Stimulated activated CD8-positive, alpha-beta memory T cell treated with anti-CD3 and anti-CD28 coated beads, Interleukin-15, amount 100 ng/mL, for 24 hours (primary cell): ENCODE data around the gene CCM2.

Source experiments
- DNase-seq: peaks from one replicate; pipeline ENCODE4 v3.0.0-alpha.2; 2020; ENCODE audit warnings: low read depth

CCM2 gene

GRCh38 chr7:45000093-45001032, at the start of gene CCM2:
TSS of gene CCM2 (plus strand) at chr7:45000201. CDS start at chr7:45000334, 133 bp downstream.
- no peak for DNase-seq

GRCh38 chr7:44953156-44953555, 46.8 kb upstream of the CCM2 start:
- DNase-seq = no peak

- DNase-seq = no peak
These were observed 44.3 kb upstream of the CCM2 start for GRCh38 chr7:44955733-44956132.

- no peak for DNase-seq
These were observed 43.7 kb upstream of the CCM2 start for GRCh38 chr7:44956157-44956766.

GRCh38 chr7:44958645-44959344, 41.2 kb upstream of the CCM2 start:
- no peak for DNase-seq

- DNase-seq = no peak
These were observed 40.5 kb upstream of the CCM2 start for GRCh38 chr7:44959433-44959951.

GRCh38 chr7:44960011-44960580, 39.9 kb upstream of the CCM2 start:
- no peak for DNase-seq

- DNase-seq = no peak
These were observed 38.0 kb upstream of the CCM2 start for GRCh38 chr7:44961844-44962482.

- DNase-seq = no peak
These were observed 37.3 kb upstream of the CCM2 start for GRCh38 chr7:44962483-44963251.

GRCh38 chr7:44963364-44964290, 36.4 kb upstream of the CCM2 start:
- DNase-seq = no peak

GRCh38 chr7:44964384-44964830, 35.6 kb upstream of the CCM2 start:
- DNase-seq = no peak

- no peak for DNase-seq
These were observed 35.1 kb upstream of the CCM2 start for GRCh38 chr7:44964831-44965440.

GRCh38 chr7:44965441-44965903, 34.5 kb upstream of the CCM2 start:
- DNase-seq = no peak

- DNase-seq = no peak
These were observed 33.9 kb upstream of the CCM2 start for GRCh38 chr7:44965937-44966730.

- DNase-seq = no peak
These were observed 33.1 kb upstream of the CCM2 start for GRCh38 chr7:44966731-44967538.

- no peak for DNase-seq
These were observed 32.2 kb upstream of the CCM2 start for GRCh38 chr7:44967571-44968446.
